HepG2 (cell line): ENCODE measurements around the gene HECTD2. TPM values are rescaled to one million over a fixed set of nuclear protein-coding genes. Genes with fewer than 3 reads are reported as not detected.
A peak's percentile ranks its signal among the peaks of the same experiment; 100 is the strongest.

ENCODE experiments used
- ARNT ChIP-seq: fragments of 450-650 bp; IDR thresholded peaks from 2 replicates; pipeline ENCODE4 v1.6.1; 2017
- ARNT2 ChIP-seq: sonication (generic); formaldehyde crosslinking; IDR thresholded peaks from 2 replicates; pipeline ENCODE4 v1.8.0; 2022; ENCODE audit warnings: mild to moderate bottlenecking, low read depth, missing genetic modification reagents, moderate library complexity
- ATF3 ChIP-seq: sonication (generic); formaldehyde crosslinking; IDR thresholded peaks from 2 replicates; pipeline ENCODE4 v1.4.0; 2020; ENCODE audit warnings: missing genetic modification reagents
- ESRRA ChIP-seq: sonication (generic); formaldehyde crosslinking; IDR thresholded peaks from 2 replicates; pipeline ENCODE4 v1.5.1; 2020; ENCODE audit warnings: mild to moderate bottlenecking, low read depth, missing genetic modification reagents
- FOXJ3 ChIP-seq: sonication (generic); formaldehyde crosslinking; IDR thresholded peaks from 2 replicates; pipeline ENCODE4 v1.4.0; 2020; ENCODE audit warnings: missing genetic modification reagents, mild to moderate bottlenecking, borderline replicate concordance
- HES4 ChIP-seq: sonication (generic); formaldehyde crosslinking; IDR thresholded peaks from 2 replicates; pipeline ENCODE4 v1.9.0; 2021; ENCODE audit warnings: mild to moderate bottlenecking, missing genetic modification reagents, borderline replicate concordance
- MED1 ChIP-seq: sonication (generic); formaldehyde crosslinking; IDR thresholded peaks from 2 replicates; pipeline ENCODE4 v1.4.0; 2020; ENCODE audit warnings: missing genetic modification reagents
- NR2C2 ChIP-seq: sonication (generic); formaldehyde crosslinking; IDR thresholded peaks from 2 replicates; pipeline ENCODE4 v1.4.0; 2020; ENCODE audit warnings: missing genetic modification reagents, mild to moderate bottlenecking, moderate library complexity, borderline replicate concordance
- RFXAP ChIP-seq: sonication (generic); formaldehyde crosslinking; IDR thresholded peaks from 2 replicates; pipeline ENCODE4 v1.4.0; 2020; ENCODE audit warnings: missing genetic modification reagents, borderline replicate concordance
- SALL1 ChIP-seq: sonication (generic); formaldehyde crosslinking; IDR thresholded peaks from 2 replicates; pipeline ENCODE4 v1.8.0; 2022; ENCODE audit warnings: mild to moderate bottlenecking, missing genetic modification reagents
- SOX6 ChIP-seq, 2 experiments: fragments of 450-650 bp in 1 of 2; sonication (generic) in 1 of 2; formaldehyde crosslinking in 1 of 2; IDR thresholded peaks; 2 replicates each; pipeline versions ENCODE4 v1.4.0 to v1.6.1; 2017 to 2020; ENCODE audit warnings: antibody characterized with exemption in 1 of 2, mild to moderate bottlenecking in 1 of 2, missing genetic modification reagents in 1 of 2
- TBX2 ChIP-seq: sonication (generic); formaldehyde crosslinking; IDR thresholded peaks from 2 replicates; pipeline ENCODE4 v1.5.0; 2020; ENCODE audit warnings: missing genetic modification reagents, mild to moderate bottlenecking, borderline replicate concordance
- U2AF1 ChIP-seq: fragments of 200-400 bp; formaldehyde crosslinking; optimal IDR thresholded peaks from 2 replicates; pipeline ENCODE3; 2017; ENCODE audit warnings: mild to moderate bottlenecking, low read depth, low read length
- XBP1 ChIP-seq: sonication (generic); formaldehyde crosslinking; IDR thresholded peaks from 2 replicates; pipeline ENCODE4 v1.5.0; 2020; ENCODE audit warnings: missing genetic modification reagents
- ZNF350 ChIP-seq: sonication (generic); formaldehyde crosslinking; IDR thresholded peaks from 2 replicates; pipeline ENCODE4 v1.4.0; 2020; ENCODE audit warnings: mild to moderate bottlenecking, low read depth, missing genetic modification reagents, borderline replicate concordance
- ZNF749 ChIP-seq: sonication (generic); formaldehyde crosslinking; IDR thresholded peaks from 2 replicates; pipeline ENCODE4 v1.8.0; 2022; ENCODE audit warnings: mild to moderate bottlenecking, missing genetic modification reagents, moderate library complexity, borderline replicate concordance
- ZNF891 ChIP-seq: sonication (generic); formaldehyde crosslinking; IDR thresholded peaks from 2 replicates; pipeline ENCODE4 v1.5.0; 2020; ENCODE audit warnings: mild to moderate bottlenecking, missing genetic modification reagents
- polyA plus RNA-seq, 8 experiments: library from polyadenylated mRNA; depleted of rRNA in 3 of 8; stranded (reverse) in 7 of 8; unstranded in 1 of 8; fragments of >200 nt; fragmentation: Illumina TruSeq in 4 of 8; extraction: Trizol in 4 of 8; gene quantifications; 2 replicates each; pipeline versions ENCODE4 v1.2.1 to v1.2.3, GENCODE V29; 2011 to 2016; ENCODE audit warnings: low read depth in 4 of 8, missing spikeins in 1 of 8, mixed read lengths in 1 of 8; ENCODE audit not compliant: insufficient read depth in 1 of 8
- total RNA-seq, 5 experiments: library from RNA; depleted of rRNA; stranded (reverse); fragments of >200 nt; fragmentation: Illumina TruSeq; extraction: Trizol; gene quantifications; 2 replicates each; pipeline ENCODE4 v1.2.3, GENCODE V29; 2016; ENCODE audit warnings: low read depth in 1 of 5
- TF ChIP-seq, protein P1 (sequence below): sonication (generic); formaldehyde crosslinking; IDR thresholded peaks from 2 replicates; pipeline ENCODE4 v1.5.1; 2020; ENCODE audit warnings: missing genetic modification reagents, mild to moderate bottlenecking, borderline replicate concordance
- TF ChIP-seq, protein P2 (sequence below): sonication (generic); formaldehyde crosslinking; IDR thresholded peaks from one replicate; pipeline ENCODE4 v1.5.1; 2020; ENCODE audit warnings: mild to moderate bottlenecking, missing genetic modification reagents; ENCODE audit errors: not compliant biosample characterization

Gene HECTD2
- total and polyA plus RNA-seq, 2 of the 13 experiments (the other 11 are each of a cell fraction or from before 2014, with no cell fraction given): 3.2 to 5.2 TPM

GRCh38 chr10:91409869-91410637 lies at the start of gene HECTD2 (continued):
- 0 out of 2 replicates have a peak, but pooled peaks have one; percentile 37 for TF ChIP-seq FOXJ3
- no peak for TF ChIP-seq ATF3 (CRISPR knock-in tag)
- 0 out of 2 replicates have a peak, but pooled peaks have one; percentile 8 for TF ChIP-seq HES4 (CRISPR knock-in tag)
- peak; percentile 21; the same call in 1 of the 2 replicates for TF ChIP-seq SALL1 (CRISPR knock-in tag)
- peak; percentile 35; the same call in 1 of the 2 replicates for TF ChIP-seq ZNF350 (CRISPR knock-in tag)
- no peak for TF ChIP-seq ARNT
- TF ChIP-seq, protein P1, sequence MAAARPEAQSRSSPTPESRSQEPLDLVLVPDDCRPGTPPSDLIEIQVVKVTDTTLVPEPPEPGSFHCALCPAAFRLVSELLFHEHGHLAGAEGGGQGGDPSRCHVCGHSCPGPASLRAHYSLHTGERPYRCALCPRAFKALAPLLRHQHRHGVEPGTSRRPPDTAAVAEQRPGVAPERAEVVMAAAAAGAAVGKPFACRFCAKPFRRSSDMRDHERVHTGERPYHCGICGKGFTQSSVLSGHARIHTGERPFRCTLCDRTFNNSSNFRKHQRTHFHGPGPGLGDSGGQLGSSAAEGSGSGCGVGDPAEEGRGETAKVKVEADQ (CRISPR knock-in tag): peak; percentile 43
- TF ChIP-seq ARNT2 (CRISPR knock-in tag): peak; percentile 66; the same call in 1 of the 2 replicates
- TF ChIP-seq MED1 (CRISPR knock-in tag): 0 out of 2 replicates have a peak, but pooled peaks have one; percentile 16
- peak; percentile 10; the same call in 1 of the 2 replicates for TF ChIP-seq NR2C2 (CRISPR knock-in tag)
- TF ChIP-seq RFXAP (CRISPR knock-in tag): peak; percentile 29; the same call in 1 of the 2 replicates
- 0 out of 2 replicates have a peak, but pooled peaks have one; percentile 46 for TF ChIP-seq ZNF891 (CRISPR knock-in tag)
- TF ChIP-seq XBP1 (CRISPR knock-in tag): no peak
- 0 out of 2 replicates have a peak, but pooled peaks have one; percentile 5 for TF ChIP-seq ESRRA
- TF ChIP-seq, protein P2, sequence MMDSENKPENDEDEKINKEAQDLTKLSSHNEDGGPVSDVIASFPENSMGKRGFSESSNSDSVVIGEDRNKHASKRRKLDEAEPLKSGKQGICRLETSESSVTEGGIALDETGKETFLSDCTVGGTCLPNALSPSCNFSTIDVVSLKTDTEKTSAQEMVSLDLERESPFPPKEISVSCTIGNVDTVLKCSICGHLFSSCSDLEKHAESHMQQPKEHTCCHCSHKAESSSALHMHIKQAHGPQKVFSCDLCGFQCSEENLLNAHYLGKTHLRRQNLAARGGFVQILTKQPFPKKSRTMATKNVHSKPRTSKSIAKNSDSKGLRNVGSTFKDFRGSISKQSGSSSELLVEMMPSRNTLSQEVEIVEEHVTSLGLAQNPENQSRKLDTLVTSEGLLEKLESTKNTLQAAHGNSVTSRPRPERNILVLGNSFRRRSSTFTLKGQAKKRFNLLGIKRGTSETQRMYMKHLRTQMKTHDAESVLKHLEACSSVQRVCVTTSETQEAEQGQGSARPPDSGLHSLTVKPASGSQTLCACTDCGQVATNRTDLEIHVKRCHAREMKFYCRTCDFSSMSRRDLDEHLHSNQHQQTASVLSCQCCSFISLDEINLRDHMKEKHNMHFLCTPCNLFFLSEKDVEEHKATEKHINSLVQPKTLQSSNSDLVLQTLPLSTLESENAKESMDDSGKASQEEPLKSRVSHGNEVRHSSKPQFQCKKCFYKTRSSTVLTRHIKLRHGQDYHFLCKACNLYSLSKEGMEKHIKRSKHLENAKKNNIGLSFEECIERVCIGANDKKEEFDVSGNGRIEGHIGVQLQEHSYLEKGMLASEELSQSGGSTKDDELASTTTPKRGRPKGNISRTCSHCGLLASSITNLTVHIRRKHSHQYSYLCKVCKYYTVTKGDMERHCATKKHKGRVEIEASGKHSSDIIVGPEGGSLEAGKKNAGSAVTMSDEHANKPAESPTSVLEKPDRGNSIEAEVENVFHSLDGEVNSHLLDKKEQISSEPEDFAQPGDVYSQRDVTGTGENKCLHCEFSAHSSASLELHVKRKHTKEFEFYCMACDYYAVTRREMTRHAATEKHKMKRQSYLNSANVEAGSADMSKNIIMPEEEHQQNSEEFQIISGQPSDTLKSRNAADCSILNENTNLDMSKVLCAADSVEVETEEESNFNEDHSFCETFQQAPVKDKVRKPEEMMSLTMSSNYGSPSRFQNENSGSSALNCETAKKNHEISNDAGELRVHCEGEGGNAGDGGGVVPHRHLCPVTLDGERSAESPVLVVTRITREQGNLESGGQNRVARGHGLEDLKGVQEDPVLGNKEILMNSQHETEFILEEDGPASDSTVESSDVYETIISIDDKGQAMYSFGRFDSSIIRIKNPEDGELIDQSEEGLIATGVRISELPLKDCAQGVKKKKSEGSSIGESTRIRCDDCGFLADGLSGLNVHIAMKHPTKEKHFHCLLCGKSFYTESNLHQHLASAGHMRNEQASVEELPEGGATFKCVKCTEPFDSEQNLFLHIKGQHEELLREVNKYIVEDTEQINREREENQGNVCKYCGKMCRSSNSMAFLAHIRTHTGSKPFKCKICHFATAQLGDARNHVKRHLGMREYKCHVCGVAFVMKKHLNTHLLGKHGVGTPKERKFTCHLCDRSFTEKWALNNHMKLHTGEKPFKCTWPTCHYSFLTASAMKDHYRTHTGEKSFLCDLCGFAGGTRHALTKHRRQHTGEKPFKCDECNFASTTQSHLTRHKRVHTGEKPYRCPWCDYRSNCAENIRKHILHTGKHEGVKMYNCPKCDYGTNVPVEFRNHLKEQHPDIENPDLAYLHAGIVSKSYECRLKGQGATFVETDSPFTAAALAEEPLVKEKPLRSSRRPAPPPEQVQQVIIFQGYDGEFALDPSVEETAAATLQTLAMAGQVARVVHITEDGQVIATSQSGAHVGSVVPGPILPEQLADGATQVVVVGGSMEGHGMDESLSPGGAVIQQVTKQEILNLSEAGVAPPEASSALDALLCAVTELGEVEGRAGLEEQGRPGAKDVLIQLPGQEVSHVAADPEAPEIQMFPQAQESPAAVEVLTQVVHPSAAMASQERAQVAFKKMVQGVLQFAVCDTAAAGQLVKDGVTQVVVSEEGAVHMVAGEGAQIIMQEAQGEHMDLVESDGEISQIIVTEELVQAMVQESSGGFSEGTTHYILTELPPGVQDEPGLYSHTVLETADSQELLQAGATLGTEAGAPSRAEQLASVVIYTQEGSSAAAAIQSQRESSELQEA (CRISPR knock-in tag): peak; percentile 49
- TF ChIP-seq U2AF1: no peak
- TF ChIP-seq SOX6 (IDR thresholded peaks at IDR 0.05): no peak
- no peak for TF ChIP-seq SOX6 (CRISPR knock-in tag; IDR thresholded peaks at IDR 0.05)
- 0 out of 2 replicates have a peak, but pooled peaks have one; percentile 14 for TF ChIP-seq ZNF749 (CRISPR knock-in tag)
- 0 out of 2 replicates have a peak, but pooled peaks have one; percentile 24 for TF ChIP-seq TBX2 (CRISPR knock-in tag)
